Lower leg skin (tissue), 4 donors: ENCODE measurements around the gene TMEM45A. TPM values are rescaled to one million over a fixed set of nuclear protein-coding genes. Genes with fewer than 3 reads are reported as not detected.
A peak's percentile ranks its signal among the peaks of the same experiment; 100 is the strongest.

Experiments
- DNase-seq, 2 donors: peaks; one replicate each; pipeline ENCODE4 v3.0.0-alpha.2; 2019; ENCODE audit warnings: low spot score in 2 of 2
- H3K4me3 ChIP-seq: fragments of 200-600 bp; sonication (generic); 2 replicates; pipeline ENCODE4 v1.5.1; 2017; ENCODE audit warnings: mild to moderate bottlenecking, low read depth; ENCODE audit not compliant: poor library complexity, severe bottlenecking
- POLR2A ChIP-seq, 2 donors: fragments of 450-650 bp; IDR thresholded peaks; one replicate each; pipeline ENCODE4 v1.6.1; 2016 to 2017; ENCODE audit warnings: antibody characterized with exemption in 2 of 2, mild to moderate bottlenecking in 1 of 2, moderate library complexity in 1 of 2
- WGBS, 2 donors: methylation state at CpG; one replicate each; pipeline ENCODE4 v1.1.5; 2018; 5-methylcytosine and 5-hydroxymethylcytosine counted together
- intact Hi-C: fragments of 100-400 bp; cut with DNase I; formaldehyde crosslinking; loops from one replicate; pipeline ENCODE4 v1.15.0; 2023; ENCODE audit warnings: low total_unique reads
- total RNA-seq, 4 donors: library from RNA; depleted of rRNA; stranded (reverse); fragments of >200 nt; gene quantifications; one replicate each; pipeline ENCODE4 v1.1.0, GENCODE V29; 2016
- TF ChIP-seq, protein P1 (sequence below), 3 donors: fragments of 450-650 bp; IDR thresholded peaks; one replicate each; pipeline ENCODE4 v1.5.1; 2016; ENCODE audit warnings: antibody characterized with exemption in 3 of 3, mild to moderate bottlenecking in 3 of 3, moderate library complexity in 2 of 3

The TMEM45A gene
- total RNA-seq, 4 donors from 2014 or later = 421 to 1,097 (median 707) TPM

- no peak overlapping the region for H3K4me3 ChIP-seq
- TF ChIP-seq POLR2A (IDR thresholded peaks at IDR 0.05) = no peak
- TF ChIP-seq, protein P1, sequence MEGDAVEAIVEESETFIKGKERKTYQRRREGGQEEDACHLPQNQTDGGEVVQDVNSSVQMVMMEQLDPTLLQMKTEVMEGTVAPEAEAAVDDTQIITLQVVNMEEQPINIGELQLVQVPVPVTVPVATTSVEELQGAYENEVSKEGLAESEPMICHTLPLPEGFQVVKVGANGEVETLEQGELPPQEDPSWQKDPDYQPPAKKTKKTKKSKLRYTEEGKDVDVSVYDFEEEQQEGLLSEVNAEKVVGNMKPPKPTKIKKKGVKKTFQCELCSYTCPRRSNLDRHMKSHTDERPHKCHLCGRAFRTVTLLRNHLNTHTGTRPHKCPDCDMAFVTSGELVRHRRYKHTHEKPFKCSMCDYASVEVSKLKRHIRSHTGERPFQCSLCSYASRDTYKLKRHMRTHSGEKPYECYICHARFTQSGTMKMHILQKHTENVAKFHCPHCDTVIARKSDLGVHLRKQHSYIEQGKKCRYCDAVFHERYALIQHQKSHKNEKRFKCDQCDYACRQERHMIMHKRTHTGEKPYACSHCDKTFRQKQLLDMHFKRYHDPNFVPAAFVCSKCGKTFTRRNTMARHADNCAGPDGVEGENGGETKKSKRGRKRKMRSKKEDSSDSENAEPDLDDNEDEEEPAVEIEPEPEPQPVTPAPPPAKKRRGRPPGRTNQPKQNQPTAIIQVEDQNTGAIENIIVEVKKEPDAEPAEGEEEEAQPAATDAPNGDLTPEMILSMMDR (IDR thresholded peaks at IDR 0.05) = no peak
- 93 to 95% methylated on average over 3 of the region's 3 CpGs for WGBS, 2 donors
- no peak for DNase-seq
- intact Hi-C loops = loop anchor here (10.0 kb wide), 1 partner anchor 122 kb away; no protein-coding TSS in a partner anchor
Measured at GRCh38 chr3:100586832-100587231, 94.4 kb downstream of the TMEM45A start.

DNA sequence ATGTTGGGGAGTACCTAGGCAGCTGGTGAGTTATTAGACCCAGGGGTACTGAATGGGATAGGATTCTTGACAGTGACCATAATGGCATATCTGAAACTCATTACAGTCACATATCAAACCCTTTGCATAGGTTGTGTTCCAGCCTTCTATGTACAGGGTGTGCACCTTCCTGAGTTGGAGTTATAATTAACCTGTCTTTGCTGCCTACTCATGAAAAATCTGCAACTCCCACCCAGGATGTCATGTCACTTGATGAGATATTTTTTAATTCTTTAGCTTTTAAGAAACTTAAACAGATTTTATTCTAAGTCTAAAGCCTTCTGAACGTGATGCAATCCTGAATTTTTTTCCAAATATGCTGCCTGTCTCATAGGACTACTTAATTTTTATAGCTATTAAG lies 95.8 kb downstream of the TMEM45A start:
- WGBS, 2 donors = 78 to 87% methylated on average over 1 of the region's 1 CpG
- H3K4me3 ChIP-seq = no peak overlapping the region
- TF ChIP-seq POLR2A (IDR thresholded peaks at IDR 0.05) = no peak
- TF ChIP-seq, protein P1 (IDR thresholded peaks at IDR 0.05) = no peak
- intact Hi-C loops = loop anchor here (10.0 kb wide), 1 partner anchor 123 kb away; no protein-coding TSS in a partner anchor
- DNase-seq = no peak

DNA sequence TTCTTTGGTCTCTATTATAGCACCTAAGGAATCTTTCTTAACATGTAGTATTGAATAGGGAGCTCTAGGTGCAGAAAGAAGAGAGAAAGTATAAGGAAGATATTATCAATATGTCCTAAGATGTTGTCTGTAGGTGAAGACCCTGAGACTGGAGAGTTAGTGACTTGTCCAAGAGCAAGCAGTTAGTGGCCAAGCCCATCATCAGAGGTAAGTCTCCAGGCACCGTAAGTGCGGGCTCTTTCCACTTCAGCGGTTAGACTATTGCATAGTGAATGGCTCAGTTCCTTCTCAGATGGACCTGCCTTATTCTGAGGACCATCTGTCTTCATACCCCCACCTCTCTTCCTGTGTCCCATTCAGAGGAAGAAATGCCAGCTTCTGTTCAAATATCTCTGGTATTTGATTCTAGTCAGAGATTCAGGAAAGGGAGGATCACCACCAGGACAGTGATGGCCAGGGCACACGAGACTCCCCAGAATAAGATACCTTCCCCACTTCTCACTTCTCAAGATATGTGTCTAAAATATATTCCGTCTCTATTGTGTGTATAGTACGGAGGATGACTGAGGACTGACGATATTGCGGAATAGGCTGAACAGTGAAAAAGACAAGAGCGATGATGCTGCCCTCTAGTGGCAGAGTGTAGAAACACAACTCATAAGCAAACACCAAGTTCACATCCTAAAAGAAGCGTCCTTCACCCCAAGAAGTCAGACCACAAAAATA lies 97.9 kb downstream of the TMEM45A start:
- intact Hi-C loops = no loop called here
- peak in 1 of 2 donors; percentile 71 for DNase-seq
- WGBS, 2 donors = 27 to 30% methylated on average over 10 of the region's 10 CpGs
- no peak overlapping the region for H3K4me3 ChIP-seq
- no peak for TF ChIP-seq POLR2A (IDR thresholded peaks at IDR 0.05)
- TF ChIP-seq, protein P1 (IDR thresholded peaks at IDR 0.05) = peak in 2 of 3 donors; percentile 10 to 75

DNA sequence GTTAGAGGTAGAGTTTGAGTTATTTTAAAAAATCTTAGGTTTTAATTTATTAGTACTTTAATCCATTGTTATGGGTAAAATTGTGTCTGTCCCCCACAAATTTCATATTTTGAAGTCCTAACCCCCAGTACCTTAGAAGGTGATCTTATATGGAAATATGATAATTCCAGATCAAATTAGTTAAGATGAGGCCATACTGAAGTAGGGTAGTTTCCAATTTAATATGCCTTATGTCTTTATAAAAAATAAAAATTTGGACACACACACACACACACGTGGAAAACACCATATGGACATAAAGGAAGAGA lies 98.4 kb downstream of the TMEM45A start:
- no peak overlapping the region for H3K4me3 ChIP-seq
- 28 to 30% methylated on average over 1 of the region's 1 CpG for WGBS, 2 donors
- TF ChIP-seq POLR2A (IDR thresholded peaks at IDR 0.05) = no peak
- TF ChIP-seq, protein P1 (IDR thresholded peaks at IDR 0.05) = no peak
- no peak for DNase-seq
- intact Hi-C loops = no loop called here

GRCh38 chr3:100591411-100591810 lies 99.0 kb downstream of the TMEM45A start:
- TF ChIP-seq, protein P1 (IDR thresholded peaks at IDR 0.05) = no peak
- TF ChIP-seq POLR2A (IDR thresholded peaks at IDR 0.05) = no peak
- intact Hi-C loops = no loop called here
- H3K4me3 ChIP-seq = no peak overlapping the region
- no peak for DNase-seq
- 49 to 51% methylated on average over 3 of the region's 3 CpGs for WGBS, 2 donors
